Right atrium auricular region (tissue), 2 donors: ENCODE data around the gene ETF1. TPM values are rescaled to one million over a fixed set of nuclear protein-coding genes. Genes with fewer than 3 reads are reported as not detected.

Experiments used
- DNase-seq: peaks from one replicate; pipeline ENCODE4 v3.0.0-alpha.2; 2019; ENCODE audit warnings: low spot score
- H3K27ac ChIP-seq, 2 donors: fragments of 200-600 bp; sonication (generic); 1 replicate in 1 of 2; 2 replicates in 1 of 2; pipeline ENCODE4 v1.5.1; 2016 to 2019
- H3K27me3 ChIP-seq, 2 donors: fragments of 200-600 bp; sonication (generic); one replicate each; pipeline versions ENCODE4 v1.5.1 to v1.6.0; 2017 to 2019
- H3K36me3 ChIP-seq: fragments of 200-600 bp; sonication (generic); one replicate; pipeline ENCODE4 v1.5.1; 2016
- H3K4me1 ChIP-seq, 2 donors: fragments of 200-600 bp; sonication (generic); one replicate each; pipeline versions ENCODE4 v1.5.1 to v1.6.0; 2017 to 2019
- H3K4me3 ChIP-seq, 2 donors: fragments of 200-600 bp; sonication (generic); 1 replicate in 1 of 2; 2 replicates in 1 of 2; pipeline ENCODE4 v1.5.1; 2017 to 2019; ENCODE audit warnings: mild to moderate bottlenecking in 1 of 2, moderate library complexity in 1 of 2
- H3K9me3 ChIP-seq, 2 donors: fragments of 200-600 bp; sonication (generic); one replicate each; pipeline ENCODE4 v1.5.1; 2019
- total RNA-seq, 2 donors: library from RNA; depleted of rRNA; stranded (reverse); fragments of >200 nt; gene quantifications; one replicate each; pipeline ENCODE4 v1.1.0, GENCODE V29; 2016
- TF ChIP-seq, protein P1 (sequence below), 2 donors: fragments of 200-600 bp; sonication (generic); IDR thresholded peaks; one replicate each; pipeline ENCODE4 v1.5.1; 2019; ENCODE audit warnings: antibody characterized with exemption in 2 of 2

ETF1 gene
- total RNA-seq, 2 donors from 2014 or later, result 62.0 to 64.1 TPM

DNA sequence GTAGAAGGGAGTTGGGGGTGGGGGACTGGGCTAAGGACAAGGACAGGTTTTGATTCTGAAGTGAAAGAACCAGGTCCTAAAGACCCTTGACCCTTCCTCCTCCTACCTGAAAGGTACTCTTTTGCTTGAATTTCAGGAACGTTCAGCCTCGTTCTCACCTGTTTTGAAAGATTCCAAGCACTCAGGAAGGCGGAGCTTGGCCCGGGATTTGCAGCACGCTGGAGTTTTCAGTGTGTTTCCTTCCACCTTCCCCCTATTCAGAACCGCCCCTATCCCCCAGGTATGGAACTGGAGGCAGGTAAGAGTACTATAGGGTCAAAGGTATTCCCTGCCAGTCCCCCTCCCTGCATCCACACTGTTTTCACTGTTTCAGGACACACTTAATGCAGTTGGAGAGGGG is 70.7 kb downstream of the ETF1 start:
- H3K4me1 ChIP-seq, result peaks cover 0 to 9% of the 10 kb centered on the region in 2 donors
- no peak overlapping the region for H3K27ac ChIP-seq
- TF ChIP-seq, protein P1, sequence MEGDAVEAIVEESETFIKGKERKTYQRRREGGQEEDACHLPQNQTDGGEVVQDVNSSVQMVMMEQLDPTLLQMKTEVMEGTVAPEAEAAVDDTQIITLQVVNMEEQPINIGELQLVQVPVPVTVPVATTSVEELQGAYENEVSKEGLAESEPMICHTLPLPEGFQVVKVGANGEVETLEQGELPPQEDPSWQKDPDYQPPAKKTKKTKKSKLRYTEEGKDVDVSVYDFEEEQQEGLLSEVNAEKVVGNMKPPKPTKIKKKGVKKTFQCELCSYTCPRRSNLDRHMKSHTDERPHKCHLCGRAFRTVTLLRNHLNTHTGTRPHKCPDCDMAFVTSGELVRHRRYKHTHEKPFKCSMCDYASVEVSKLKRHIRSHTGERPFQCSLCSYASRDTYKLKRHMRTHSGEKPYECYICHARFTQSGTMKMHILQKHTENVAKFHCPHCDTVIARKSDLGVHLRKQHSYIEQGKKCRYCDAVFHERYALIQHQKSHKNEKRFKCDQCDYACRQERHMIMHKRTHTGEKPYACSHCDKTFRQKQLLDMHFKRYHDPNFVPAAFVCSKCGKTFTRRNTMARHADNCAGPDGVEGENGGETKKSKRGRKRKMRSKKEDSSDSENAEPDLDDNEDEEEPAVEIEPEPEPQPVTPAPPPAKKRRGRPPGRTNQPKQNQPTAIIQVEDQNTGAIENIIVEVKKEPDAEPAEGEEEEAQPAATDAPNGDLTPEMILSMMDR (IDR thresholded peaks at IDR 0.05), result no peak
- H3K36me3 ChIP-seq, result peaks cover 9% of the 10 kb centered on the region
- no peaks in the 10 kb centered on the region for H3K27me3 ChIP-seq
- no peak for DNase-seq
- no peak overlapping the region for H3K4me3 ChIP-seq
- H3K9me3 ChIP-seq, result no peaks in the 10 kb centered on the region

DNA sequence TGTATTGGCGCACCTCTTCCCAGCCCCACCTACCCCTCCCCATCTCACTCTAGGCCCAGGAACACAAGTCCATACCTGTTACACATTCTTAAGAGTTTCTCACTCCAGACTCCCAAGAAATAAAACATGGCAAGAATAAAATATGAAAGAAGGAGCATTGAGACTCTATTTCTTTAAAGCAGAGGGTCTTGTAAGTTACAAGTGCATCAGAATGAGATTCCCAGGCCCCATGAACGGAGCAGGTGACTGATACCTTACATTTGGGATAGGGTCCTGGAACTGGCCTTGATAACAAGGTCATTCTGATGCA is 72.0 kb downstream of the ETF1 start:
- H3K4me3 ChIP-seq, result no peak overlapping the region
- H3K4me1 ChIP-seq, result peaks cover 0 to 22% of the 10 kb centered on the region in 2 donors
- TF ChIP-seq, protein P1 (IDR thresholded peaks at IDR 0.05), result no peak
- no peak overlapping the region for H3K27ac ChIP-seq
- H3K27me3 ChIP-seq, result no peaks in the 10 kb centered on the region
- H3K36me3 ChIP-seq, result peaks cover 18% of the 10 kb centered on the region
- DNase-seq, result no peak
- no peaks in the 10 kb centered on the region for H3K9me3 ChIP-seq

DNA sequence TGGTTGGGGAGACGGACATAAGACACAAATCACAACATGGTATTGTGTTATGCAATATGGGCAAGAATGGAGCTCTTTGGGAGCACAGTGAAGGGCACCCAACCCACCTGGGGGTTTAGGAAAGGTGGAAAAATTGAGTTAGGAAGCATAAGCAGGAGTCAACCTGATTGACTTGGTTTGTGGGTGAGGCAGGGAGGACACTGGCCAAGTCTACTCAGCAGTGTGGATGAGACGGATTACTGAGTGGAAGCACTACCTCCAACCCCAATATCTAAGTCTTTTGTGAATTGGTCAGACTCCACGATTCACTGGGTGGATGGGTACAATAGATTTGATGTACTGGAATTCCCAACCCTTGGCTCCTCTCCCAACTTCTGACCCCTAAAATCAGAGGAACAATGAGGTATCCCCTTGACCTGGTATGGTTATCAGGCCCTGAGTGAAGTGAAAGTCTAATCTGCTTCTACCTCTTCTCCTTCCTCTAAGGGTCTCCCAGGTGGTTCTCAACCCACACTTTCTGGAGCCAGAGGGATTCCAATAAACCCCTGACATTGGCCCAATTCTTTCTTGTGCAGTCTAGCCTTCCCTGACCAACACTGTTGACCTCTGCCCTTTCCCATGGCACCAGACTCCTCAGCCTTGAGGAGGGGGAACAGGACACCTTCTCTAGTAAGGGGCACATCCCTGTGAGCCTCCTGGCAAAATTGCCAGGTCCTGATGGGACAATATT is 72.5 kb downstream of the ETF1 start:
- Histone ChIP-seq H3K27ac (no peak overlapping the region), H3K27me3 (no peaks in the 10 kb centered on the region), H3K36me3 (peaks cover 18% of the 10 kb centered on the region), H3K4me1 (peaks cover 0 to 26% of the 10 kb centered on the region in 2 donors), H3K4me3 (no peak overlapping the region), H3K9me3 (no peaks in the 10 kb centered on the region)
- TF ChIP-seq, protein P1 (IDR thresholded peaks at IDR 0.05), result no peak
- no peak for DNase-seq

DNA sequence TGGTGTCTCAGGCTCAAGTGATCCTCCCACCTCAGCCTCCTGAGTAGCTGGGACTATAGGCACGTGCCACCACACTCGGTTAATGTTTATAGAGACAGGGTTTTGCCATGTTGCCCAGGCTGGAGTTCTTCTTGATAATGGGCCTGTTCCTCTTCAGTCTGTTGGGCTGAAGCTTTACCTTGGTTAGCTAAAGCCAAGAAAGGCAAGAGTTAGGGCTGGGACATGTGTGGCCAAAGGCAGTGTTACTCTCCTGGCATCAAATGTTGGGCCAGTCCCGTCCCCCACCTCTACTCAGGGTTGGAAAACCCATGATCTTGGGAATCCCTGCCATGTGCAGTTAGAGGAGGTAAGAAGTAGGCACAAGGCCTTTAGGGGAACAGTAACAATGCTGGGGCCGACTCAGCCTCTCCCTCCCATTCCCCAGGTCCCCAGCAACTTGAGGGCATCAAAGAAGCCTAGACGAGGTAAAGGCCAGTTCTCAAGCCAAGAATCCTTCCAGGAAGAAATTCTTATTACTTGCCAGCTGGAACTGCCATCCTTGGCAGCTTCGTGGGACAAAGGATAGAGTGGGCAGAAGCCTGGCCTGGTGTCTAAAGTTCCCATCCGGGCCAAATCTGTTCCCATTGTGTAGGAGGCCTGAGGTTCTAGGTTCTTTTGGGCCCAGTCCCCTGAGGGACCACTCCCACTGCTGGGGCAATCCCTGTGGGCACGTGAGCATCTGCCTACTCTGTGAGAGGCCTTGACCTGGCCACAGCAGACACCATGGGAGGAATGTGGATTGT is 73.3 kb downstream of the ETF1 start:
- DNase-seq, result peak; percentile 83
- Histone ChIP-seq H3K4me1 (peaks cover 0 to 26% of the 10 kb centered on the region in 2 donors), H3K27me3 (no peaks in the 10 kb centered on the region), H3K36me3 (peaks cover 18% of the 10 kb centered on the region), H3K9me3 (no peaks in the 10 kb centered on the region), H3K27ac (no peak overlapping the region), H3K4me3 (no peak overlapping the region)
- TF ChIP-seq, protein P1 (IDR thresholded peaks at IDR 0.05), result no peak

DNA sequence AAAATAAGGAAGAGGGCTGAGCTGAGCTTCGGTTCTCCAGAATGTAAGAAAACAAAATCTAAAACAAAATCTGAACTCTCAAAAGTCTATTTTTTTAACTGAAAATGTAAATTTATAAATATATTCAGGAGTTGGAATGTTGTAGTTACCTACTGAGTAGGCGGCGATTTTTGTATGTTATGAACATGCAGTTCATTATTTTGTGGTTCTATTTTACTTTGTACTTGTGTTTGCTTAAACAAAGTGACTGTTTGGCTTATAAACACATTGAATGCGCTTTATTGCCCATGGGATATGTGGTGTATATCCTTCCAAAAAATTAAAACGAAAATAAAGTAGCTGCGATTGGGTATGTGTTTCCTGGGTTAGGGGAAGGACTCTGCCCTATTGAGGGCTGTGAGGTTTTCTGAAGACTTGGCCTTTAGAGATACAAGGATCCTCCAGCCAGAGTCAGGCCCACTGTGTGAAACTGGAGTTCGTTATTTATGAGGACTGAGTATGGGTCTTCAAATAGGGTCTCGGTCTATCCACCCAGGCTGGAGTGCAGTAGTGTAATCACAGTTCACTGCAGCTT is 74.0 kb downstream of the ETF1 start:
- H3K27me3 ChIP-seq, result no peaks in the 10 kb centered on the region
- no peak for DNase-seq
- peaks cover 0 to 26% of the 10 kb centered on the region in 2 donors for H3K4me1 ChIP-seq
- no peaks in the 10 kb centered on the region for H3K9me3 ChIP-seq
- peaks cover 18% of the 10 kb centered on the region for H3K36me3 ChIP-seq
- no peak overlapping the region for H3K4me3 ChIP-seq
- H3K27ac ChIP-seq, result no peak overlapping the region
- TF ChIP-seq, protein P1 (IDR thresholded peaks at IDR 0.05), result no peak
